Testis (tissue), 2 donors: ENCODE results near the gene SKAP1.

Experiments used
- CTCF ChIP-seq, 3 experiments: fragments of 450-650 bp in 2 of 3; fragments of 200-600 bp in 1 of 3; sonication (generic) in 1 of 3; IDR thresholded peaks; one replicate each; pipeline ENCODE4 v1.5.1; 2016 to 2019; ENCODE audit warnings: antibody characterized with exemption in 3 of 3, mild to moderate bottlenecking in 2 of 3, moderate library complexity in 1 of 3
- POLR2A ChIP-seq: fragments of 450-650 bp; IDR thresholded peaks from one replicate; pipeline ENCODE4 v1.6.1; 2017; ENCODE audit warnings: antibody characterized with exemption, mild to moderate bottlenecking, moderate library complexity

- no peak for TF ChIP-seq CTCF (IDR thresholded peaks at IDR 0.05)
- TF ChIP-seq POLR2A: no peak
Measured at GRCh38 chr17:48328457-48328856, 101.6 kb downstream of the SKAP1 start.
